ENCODE results near the gene TMEM98.
"Not testable (repeated sequence)": the region's sequence is repeated elsewhere in the genome, so short reads cannot be mapped to it uniquely, and the experiment has no call there.

The TMEM98 gene

GRCh38 chr17:32916134-32916533 lies 11.8 kb upstream of the TMEM98 start:
- no peak for DNase-seq (ENCODE audit: low spot score)
- no peak overlapping the region for H3K4me3 ChIP-seq
- TF ChIP-seq, protein P1, sequence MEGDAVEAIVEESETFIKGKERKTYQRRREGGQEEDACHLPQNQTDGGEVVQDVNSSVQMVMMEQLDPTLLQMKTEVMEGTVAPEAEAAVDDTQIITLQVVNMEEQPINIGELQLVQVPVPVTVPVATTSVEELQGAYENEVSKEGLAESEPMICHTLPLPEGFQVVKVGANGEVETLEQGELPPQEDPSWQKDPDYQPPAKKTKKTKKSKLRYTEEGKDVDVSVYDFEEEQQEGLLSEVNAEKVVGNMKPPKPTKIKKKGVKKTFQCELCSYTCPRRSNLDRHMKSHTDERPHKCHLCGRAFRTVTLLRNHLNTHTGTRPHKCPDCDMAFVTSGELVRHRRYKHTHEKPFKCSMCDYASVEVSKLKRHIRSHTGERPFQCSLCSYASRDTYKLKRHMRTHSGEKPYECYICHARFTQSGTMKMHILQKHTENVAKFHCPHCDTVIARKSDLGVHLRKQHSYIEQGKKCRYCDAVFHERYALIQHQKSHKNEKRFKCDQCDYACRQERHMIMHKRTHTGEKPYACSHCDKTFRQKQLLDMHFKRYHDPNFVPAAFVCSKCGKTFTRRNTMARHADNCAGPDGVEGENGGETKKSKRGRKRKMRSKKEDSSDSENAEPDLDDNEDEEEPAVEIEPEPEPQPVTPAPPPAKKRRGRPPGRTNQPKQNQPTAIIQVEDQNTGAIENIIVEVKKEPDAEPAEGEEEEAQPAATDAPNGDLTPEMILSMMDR (IDR thresholded peaks at IDR 0.05), result no peak
- no peak overlapping the region for H3K27ac ChIP-seq

GRCh38 chr17:32917081-32917480 lies 10.9 kb upstream of the TMEM98 start:
- Histone ChIP-seq H3K4me3 (no peak overlapping the region), H3K27ac (no peak overlapping the region)
- TF ChIP-seq, protein P1 (IDR thresholded peaks at IDR 0.05), result no peak
- DNase-seq (ENCODE audit: low spot score), result no peak

DNA sequence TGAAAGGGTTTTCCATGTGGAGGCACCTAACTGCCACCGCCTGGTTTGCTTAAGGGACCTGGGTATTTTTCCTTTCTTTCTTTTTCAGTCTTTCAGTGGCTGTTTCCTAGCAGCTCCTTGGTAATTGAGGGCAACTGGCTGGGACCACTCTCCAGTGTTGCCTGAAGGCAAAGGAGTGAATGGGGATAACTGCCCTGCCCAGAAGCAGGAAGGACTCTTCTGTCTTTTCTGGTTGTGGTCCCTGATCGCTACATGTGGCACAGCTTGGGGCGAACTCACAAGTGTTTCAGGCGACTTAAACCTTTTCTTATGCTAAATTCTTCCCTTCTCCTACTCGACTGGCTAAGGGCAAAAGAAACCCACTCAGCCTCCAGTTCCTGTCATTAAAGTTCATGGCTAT lies 10.1 kb upstream of the TMEM98 start:
- TF ChIP-seq, protein P1 (IDR thresholded peaks at IDR 0.05), result no peak
- H3K27ac ChIP-seq, result no peak overlapping the region
- DNase-seq (ENCODE audit: low spot score), result no peak
- H3K4me3 ChIP-seq, result no peak overlapping the region

DNA sequence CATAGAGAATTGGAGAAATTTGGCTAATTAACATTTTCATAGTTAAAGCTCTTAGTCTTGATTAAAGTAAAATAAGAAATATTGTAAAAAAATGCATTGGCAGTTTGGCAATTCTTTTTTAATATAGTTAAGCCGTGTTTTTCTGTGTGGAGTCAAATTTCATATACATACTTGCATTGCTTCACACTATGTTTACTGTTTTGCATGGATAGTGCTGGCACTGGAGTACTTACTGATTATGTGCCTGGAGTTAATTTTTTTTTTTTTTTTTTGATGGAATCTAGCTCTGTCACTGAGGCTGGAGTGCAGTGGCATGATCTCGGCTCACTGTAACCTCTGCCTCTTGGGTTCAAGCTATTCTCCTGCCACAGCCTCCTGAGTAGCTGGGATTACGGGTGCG lies 8.1 kb upstream of the TMEM98 start:
- not testable (repeated sequence) for H3K4me3 ChIP-seq; H3K27ac ChIP-seq; DNase-seq (ENCODE audit: low spot score)

GRCh38 chr17:32920293-32920692 lies 7.7 kb upstream of the TMEM98 start:
- no peak for DNase-seq (ENCODE audit: low spot score)
- TF ChIP-seq, protein P1 (IDR thresholded peaks at IDR 0.05), result no peak
- no peak overlapping the region for H3K4me3 ChIP-seq
- H3K27ac ChIP-seq, result no peak overlapping the region

- no peak overlapping the region for H3K27ac ChIP-seq
- TF ChIP-seq, protein P1 (IDR thresholded peaks at IDR 0.05), result no peak
- no peak for DNase-seq (ENCODE audit: low spot score)
- no peak overlapping the region for H3K4me3 ChIP-seq
Observed at GRCh38 chr17:32921017-32921416, 6.9 kb upstream of the TMEM98 start.

DNA sequence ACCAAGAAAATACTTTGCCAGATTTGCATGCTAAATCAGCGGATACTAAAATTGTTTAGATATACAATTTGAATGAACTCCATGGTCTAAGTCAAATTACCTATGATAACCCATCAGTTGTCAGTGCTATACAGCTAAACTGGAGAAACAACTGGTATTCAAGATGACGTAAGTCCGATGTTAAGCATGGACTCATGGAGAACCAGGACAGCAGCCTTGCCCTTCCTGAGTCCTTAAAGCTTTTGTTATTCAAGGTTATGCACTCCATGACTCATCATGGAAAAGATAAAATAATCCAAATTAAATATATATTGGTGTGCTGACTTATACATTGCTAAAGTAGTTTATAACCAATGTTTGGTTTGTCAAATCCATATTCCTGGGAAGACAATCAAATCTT lies 4.0 kb upstream of the TMEM98 start:
- not testable (repeated sequence) for DNase-seq (ENCODE audit: low spot score); H3K27ac ChIP-seq; H3K4me3 ChIP-seq

DNA sequence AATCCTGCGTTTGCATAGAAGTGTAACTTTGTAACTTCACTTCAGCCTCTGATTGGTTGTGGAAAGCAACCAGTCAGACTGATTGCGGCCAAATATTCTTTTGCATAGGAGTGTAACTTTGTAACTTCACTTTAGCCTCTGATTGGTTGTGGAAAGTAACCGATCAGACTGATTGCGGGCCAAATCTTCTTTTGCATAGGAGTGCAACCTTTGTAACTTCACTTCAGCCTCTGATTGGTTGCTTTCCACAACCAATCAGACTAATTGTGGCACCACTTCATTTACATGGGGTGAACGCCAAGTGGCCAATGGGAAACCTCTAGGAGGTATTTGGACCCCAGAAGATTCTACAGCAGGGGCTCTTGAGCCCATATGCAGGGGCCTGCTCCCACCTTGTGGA lies 1.8 kb upstream of the TMEM98 start:
- DNase-seq (ENCODE audit: low spot score), result no peak
- TF ChIP-seq, protein P1 (IDR thresholded peaks at IDR 0.05), result no peak
- Histone ChIP-seq H3K4me3 (no peak overlapping the region), H3K27ac (no peak overlapping the region)

- H3K4me3 ChIP-seq; DNase-seq (ENCODE audit: low spot score); H3K27ac ChIP-seq: not testable (repeated sequence)
Observed at GRCh38 chr17:32926789-32927188, 1.2 kb upstream of the TMEM98 start.

Measured in coronary artery (tissue), 2 donors.